ENCODE data around the gene GNAI1. TPM values are rescaled to one million over a fixed set of nuclear protein-coding genes. Genes with fewer than 3 reads are reported as not detected.

GNAI1 gene
- total RNA-seq, 1 donor from 2014 or later, result 13.7 TPM

DNA sequence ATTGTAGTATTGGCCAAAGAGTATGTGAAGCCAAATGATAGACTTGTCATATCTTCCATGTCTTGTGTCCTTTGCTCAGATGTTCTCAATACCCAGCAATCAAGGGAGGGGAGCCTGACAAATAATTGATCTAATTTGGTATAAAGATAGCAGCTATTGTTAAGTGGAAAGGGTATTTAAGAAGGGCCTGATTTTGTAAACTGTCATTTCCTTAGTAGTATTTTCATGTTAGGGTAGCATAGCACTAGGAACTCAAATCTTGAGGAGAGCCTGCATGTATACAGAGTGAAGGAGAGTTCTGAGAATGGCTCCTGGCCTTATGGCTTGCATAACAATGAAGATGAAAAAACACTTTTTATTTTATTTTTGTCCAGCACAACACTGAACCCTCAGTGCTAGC lies 53.1 kb downstream of the GNAI1 start:
- DNase-seq (no peak), ATAC-seq (no peak)
- intact Hi-C loops (cut with micrococcal nuclease), result no loop called here

DNA sequence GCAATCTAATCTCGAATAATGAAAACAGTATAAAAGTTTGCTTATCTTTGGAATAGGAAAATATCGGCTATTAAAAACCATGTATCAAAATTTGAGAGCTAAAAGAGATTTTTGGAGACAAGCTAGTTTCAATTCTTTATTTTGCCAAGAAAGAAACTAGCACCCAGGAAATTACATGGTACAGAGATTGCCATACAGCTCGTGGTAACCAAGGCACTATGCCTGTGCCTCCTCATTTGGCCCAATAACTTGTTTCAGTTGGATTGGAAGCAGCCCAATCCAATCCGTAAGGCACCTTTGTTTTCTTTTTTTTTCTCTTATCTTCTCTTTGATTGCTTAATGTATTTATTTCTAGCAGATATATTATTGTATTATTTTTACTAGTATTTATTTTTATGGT lies 55.0 kb downstream of the GNAI1 start:
- intact Hi-C loops (cut with micrococcal nuclease), result no loop called here
- ATAC-seq (no peak), DNase-seq (no peak)

DNA sequence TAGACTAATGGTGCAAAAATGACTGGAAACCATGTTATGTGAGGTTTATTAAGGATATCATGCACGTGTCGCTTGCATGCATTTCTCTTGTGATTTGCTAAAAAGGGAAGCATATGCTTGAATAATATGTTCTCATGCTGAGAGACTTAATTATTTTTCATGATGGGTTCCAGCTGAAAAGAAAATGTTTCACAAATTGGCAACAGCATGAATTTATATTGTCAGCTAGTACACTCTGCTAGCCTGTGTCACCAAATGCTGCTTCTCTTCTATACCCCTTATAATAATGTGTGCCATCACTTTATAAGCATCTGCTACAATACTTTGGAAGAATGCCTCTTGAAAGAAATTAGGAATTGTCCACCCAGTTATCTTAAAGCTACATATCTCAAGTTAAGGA lies 63.0 kb downstream of the GNAI1 start:
- intact Hi-C loops (cut with micrococcal nuclease), result no loop called here
- no peak for ATAC-seq
- DNase-seq, result no peak

DNA sequence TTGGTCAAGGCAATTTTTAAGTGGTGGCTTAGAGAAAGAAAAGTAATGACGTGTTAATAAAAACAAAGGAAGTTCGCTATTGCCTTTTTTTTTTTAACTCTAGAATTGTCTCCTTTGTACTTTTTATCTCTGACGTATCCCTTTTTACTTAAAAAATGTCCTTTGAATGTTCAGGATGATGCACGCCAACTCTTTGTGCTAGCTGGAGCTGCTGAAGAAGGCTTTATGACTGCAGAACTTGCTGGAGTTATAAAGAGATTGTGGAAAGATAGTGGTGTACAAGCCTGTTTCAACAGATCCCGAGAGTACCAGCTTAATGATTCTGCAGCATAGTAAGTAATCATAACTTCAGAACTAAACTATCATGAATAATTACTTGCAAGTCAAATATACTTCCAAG lies 64.4 kb downstream of the GNAI1 start:
- DNase-seq (no peak), ATAC-seq (no peak)
- intact Hi-C loops (cut with micrococcal nuclease), result no loop called here

DNA sequence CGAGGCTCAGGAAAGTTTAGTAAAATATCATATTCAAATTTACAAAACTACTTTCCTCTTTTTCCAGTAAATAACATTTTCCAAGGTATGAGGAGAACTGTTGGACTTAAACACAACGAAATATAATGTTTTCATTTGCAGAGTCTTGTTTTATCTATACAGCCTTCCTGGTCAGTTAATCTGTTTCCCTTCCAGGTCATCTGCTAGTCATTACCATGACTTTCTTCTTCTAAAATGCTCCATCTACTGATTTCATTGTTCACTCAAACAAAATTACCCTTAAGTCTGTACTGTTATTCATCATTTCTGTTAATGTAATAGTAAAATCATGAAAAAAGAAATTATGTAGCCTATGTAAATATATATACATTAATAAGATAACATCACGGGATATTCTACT lies 69.8 kb downstream of the GNAI1 start:
- no peak for DNase-seq
- ATAC-seq, result no peak
- intact Hi-C loops (cut with micrococcal nuclease), result no loop called here

DNA sequence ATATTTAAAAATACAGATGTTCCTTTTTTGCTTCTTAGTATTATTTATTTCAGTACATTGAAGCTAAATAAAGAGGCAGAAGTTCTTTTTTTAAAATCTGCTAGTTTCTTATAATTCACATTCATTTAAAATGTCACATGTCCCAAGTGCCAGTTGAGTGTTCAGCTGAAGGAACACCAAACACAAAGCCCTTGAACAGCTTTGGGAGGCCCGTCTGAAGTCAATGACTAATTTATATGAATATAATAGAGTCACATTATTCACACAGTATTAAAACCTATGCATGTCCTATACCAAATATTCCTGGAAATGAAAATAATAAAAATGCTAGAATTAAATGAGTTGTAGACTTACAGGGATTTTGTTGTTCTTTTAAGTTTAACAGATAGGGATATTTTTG lies 70.3 kb downstream of the GNAI1 start:
- intact Hi-C loops (cut with micrococcal nuclease), result no loop called here
- ATAC-seq (no peak), DNase-seq (no peak)

DNA sequence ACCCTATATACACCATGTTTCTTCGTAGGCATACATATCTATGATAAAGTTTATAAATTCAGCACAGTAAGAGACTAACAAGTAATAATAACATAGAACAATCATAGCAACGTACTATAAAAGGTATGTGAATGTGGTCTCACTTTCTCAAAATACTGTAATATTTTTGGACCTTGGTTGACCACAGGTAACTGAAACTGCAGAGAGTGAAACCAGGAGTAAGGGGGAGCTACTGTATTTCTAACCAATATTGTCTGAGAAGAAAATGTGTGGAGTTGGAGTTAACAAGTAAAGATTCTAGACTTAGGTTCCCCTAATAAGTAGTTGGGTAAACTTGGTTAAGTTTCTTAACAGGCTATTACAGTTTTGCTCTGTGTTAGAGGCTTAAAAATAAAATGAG lies 72.1 kb downstream of the GNAI1 start:
- no peak for ATAC-seq
- DNase-seq, result no peak
- intact Hi-C loops (cut with micrococcal nuclease), result no loop called here

DNA sequence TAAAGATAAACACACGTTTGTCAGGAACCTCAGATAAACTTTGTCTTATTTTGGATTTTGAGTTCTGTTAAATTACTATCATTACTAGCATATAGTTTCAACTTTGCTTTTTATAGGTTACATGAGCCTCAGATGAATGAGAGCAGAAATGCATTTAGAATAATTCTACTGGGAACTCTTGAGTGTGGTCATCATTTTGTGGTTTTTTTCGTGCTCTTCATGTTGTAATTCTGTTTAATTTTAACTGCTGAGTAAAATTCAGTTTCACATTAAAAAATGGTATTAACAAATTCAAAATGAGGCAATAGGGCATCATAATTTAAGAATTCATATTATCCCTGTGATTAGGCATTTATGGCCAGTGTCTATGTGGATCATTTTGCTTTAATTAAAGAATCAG lies 72.9 kb downstream of the GNAI1 start:
- intact Hi-C loops (cut with micrococcal nuclease), result no loop called here
- DNase-seq (no peak), ATAC-seq (no peak)

DNA sequence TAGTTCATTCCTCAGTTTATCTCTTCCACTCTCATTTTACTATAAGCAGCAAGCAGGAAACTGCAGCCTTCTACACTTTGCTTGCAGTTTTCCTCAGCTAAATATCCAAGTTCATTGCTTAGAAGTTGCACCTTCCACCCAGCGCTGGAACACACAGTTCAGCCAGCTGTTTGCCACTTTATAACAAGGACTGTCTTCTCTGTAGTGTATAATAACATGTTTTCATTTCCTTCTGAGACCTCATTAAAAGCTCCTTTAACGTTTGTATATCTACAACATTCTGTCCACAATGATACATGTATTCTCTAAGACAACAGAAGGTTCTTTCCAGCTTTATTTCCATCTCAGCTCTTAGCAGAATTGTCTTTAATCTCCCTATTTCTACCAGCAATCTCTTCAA lies 74.1 kb downstream of the GNAI1 start:
- intact Hi-C loops (cut with micrococcal nuclease), result no loop called here
- ATAC-seq (no peak), DNase-seq (no peak)

DNA sequence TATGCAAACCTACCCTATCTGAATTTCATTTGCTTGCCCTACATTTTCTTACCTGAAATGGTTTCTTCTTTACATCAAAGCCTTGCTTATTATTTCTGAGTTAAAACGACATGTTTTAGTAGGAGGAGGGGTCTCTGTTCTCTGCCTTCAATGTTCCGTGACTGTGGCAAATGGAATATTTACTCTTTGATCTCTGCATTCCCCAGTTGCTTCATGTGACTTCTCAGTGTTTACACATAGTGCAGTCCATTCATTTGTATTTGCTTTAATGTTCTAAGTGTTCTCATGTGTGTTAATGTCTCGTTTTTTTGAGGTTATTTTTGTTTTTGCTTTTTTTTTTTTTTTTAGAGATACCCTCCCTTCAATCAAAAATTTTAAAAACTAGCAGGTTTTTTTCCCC lies 75.8 kb downstream of the GNAI1 start:
- ATAC-seq (no peak), DNase-seq (no peak)
- intact Hi-C loops (cut with micrococcal nuclease), result no loop called here

DNA sequence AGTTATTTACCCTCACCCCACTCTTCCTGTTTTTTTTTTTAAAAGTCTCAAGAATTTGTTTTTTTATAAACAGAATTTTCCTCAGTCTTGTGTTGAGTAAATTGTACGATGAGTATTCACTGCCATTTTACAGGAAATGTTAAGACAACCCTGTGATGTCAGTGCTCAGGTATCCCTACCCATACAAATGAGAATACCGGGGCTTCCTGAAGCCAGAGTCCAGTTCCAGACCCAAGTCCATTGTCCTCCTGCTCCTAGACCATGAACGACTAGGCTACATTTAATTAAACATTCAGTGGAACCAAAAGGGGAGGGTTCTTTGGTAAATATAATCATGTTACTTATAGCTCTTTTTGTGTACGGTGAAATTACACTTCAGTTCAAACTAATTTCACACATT lies 79.2 kb downstream of the GNAI1 start:
- intact Hi-C loops (cut with micrococcal nuclease), result no loop called here
- no peak for ATAC-seq
- DNase-seq, result no peak

DNA sequence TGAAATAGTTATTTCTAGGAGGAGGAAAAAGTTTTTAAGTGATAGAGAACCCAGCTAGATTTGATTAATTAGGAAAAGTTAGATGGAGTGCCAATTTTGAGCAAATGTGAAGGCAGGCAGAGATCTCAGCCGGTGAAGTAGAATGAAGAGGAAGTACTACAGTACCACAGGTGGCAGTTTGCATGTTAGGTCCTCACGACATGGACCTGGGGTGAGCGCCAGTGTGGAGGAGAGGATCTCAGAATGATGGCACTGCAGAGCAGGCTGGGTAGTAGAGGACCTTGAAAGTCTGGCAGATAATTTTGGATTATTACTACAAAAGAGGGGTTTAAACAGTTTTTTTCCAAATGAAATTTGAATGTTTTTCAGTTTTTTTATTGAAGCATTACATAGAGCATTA lies 81.1 kb downstream of the GNAI1 start:
- intact Hi-C loops (cut with micrococcal nuclease), result no loop called here
- no peak for DNase-seq
- no peak for ATAC-seq

DNA sequence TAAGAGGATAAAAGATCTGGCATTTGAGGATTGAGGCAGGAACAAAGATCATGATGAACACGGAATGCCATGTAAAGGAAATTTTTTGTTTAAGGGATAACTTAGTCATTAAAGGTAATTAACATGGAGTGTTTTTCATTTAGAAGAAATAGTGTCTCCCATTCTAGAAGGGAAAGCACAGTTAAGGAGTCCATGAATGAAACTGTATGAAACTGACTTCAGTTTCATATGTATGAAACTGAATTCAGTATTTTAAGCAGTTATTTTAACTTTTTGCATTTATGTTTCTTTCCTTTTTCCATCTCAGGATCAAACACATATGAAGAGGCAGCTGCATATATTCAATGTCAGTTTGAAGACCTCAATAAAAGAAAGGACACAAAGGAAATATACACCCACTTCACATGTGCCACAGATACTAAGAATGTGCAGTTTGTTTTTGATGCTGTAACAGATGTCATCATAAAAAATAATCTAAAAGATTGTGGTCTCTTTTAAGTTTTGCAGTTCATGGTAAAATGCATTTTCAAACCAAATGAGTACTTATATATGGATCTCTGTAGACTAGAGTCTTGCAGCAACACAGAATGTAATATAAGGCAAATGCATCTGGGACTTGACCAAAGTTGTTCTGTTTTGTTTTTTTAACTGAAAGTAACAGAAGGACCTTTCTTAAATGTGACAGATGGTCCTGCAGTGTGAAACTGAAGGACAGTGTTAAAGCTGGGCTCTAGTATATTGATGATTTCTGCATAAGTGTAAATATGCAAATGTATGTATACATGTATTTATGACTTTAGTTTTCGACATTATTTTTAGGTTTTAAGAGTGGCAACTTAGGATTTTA lies 82.6 kb downstream of the GNAI1 start:
- intact Hi-C loops (cut with micrococcal nuclease), result no loop called here
- ATAC-seq, result no peak
- no peak for DNase-seq

DNA sequence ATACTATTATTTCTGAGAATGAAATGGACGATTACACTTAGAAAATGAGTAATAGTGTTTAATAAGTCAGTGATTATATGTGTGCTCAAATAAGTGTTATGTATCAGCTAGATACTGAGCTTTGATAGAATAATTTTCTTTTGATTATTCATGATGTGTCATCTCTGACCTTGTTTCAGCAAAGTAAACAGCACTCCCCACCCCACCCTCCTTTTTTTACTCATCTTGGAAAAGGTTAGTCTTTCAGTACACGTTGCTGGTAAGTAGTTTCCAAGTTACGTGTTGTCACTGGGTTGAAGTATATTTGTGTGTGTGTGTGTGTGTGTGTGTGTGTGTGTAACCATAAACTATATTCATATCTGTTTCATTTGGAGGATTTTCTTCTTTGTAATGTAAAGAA lies 84.1 kb downstream of the GNAI1 start:
- intact Hi-C loops (cut with micrococcal nuclease), result no loop called here
- ATAC-seq (no peak), DNase-seq (no peak)

DNA sequence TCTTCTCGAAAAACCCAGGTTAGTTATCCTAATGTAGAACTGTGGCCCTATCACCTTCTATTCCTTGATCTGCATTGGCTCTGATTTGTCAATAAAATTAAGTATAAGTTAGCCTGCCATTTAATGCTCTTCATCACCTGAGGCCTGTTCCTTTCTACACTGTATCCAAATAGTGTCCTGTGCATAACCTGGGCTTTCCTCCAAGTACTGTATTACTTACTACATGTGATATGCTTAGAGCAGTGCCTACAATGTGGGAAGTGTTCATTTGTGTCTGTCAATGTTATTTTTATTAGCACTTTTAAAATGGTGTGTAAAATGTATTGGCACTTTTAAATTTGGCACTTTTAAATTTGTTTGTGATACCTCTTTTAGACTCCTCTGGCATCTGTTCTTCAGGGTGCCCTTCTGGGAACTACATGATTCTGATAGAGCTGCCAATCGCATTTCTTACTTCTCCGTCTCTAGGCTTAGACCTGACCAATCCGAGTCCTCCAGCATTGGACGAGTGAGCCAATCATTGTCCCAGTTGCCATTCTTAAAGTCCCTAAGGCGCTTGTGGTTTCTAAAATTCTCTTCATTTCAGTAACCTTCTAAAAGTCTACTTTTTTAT lies 85.5 kb downstream of the GNAI1 start:
- ATAC-seq, result peak; percentile 77
- DNase-seq, result no peak
- intact Hi-C loops (cut with micrococcal nuclease), result no loop called here

DNA sequence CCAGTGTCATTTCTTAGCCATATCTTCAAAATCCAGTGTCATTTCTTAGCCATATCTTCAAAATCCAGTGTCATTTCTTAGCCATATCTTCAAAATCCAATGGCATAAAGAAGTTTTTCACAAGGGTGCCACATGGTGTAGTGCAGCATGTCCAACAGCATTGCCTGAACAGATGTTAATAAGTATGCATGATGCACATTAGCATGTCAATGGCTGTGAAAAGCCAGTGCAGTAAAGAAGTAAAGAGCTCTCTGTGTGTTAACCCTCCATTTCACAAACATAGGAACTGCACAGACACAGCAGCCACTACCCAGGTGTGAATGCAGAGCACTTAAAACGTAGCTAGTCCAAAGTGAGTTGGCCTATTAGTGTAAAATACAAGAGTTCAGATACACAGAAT lies 89.8 kb downstream of the GNAI1 start:
- ATAC-seq, result no peak
- intact Hi-C loops (cut with micrococcal nuclease), result no loop called here
- no peak for DNase-seq

DNA sequence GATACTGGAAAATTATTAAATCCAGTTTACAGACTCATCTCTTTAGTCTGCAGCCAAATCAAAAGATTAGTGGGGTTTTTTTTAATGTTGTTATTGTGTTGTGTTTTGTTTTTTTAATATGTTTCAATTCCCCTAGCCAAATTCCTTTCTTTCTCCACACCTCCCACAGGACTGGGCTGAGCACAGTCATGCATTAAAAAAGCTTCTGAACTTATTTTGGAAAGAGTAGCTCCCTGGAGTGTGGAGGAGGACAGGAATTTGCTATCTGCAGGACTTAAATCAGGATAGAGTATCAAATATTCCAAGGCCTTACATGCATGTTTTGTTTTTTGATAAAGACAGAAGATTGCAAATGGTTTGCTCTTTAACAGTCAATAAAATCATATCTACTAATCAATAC lies 90.7 kb downstream of the GNAI1 start:
- intact Hi-C loops (cut with micrococcal nuclease), result no loop called here
- ATAC-seq, result peak; percentile 55
- DNase-seq, result no peak

DNA sequence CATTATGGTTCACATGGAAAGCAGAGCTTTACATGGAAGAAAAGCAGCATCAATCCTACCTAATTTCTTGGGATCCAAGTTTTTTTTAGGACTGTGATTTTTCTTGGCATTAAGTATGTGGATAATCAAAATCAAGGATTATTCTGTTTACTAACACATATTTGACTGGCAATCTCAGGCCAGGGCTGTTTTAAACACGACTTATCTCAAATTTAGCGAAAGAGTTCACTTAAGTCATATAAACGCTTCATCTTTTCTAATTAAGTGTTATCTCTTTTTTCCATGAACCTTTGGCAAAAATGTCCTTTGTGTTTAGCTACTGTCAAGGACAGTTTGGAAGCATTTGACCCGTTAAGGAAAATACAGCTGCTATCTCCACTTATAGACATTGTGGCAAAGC lies 92.0 kb downstream of the GNAI1 start:
- DNase-seq, result no peak
- no peak for ATAC-seq
- intact Hi-C loops (cut with micrococcal nuclease), result no loop called here

DNA sequence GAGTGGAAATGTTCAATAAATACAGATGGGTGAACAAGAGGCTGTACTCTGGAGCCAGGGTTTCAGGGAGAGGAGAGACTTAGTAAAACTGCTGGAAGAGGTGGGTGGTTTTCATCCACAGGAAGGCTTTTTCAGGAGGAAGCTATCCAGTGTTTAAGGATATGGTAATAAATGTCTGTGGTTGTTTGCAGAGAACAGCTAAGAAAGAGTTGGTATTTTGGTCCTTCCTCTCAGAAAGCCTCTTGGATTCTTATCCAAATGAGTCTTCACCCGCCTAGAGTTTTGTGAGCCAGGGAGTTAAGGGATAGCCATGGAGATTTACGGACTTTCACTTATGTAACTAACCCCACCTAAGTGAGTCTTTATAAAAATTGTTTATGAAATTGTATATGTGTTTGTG lies 95.7 kb downstream of the GNAI1 start:
- DNase-seq, result no peak
- intact Hi-C loops (cut with micrococcal nuclease), result no loop called here
- no peak for ATAC-seq

DNA sequence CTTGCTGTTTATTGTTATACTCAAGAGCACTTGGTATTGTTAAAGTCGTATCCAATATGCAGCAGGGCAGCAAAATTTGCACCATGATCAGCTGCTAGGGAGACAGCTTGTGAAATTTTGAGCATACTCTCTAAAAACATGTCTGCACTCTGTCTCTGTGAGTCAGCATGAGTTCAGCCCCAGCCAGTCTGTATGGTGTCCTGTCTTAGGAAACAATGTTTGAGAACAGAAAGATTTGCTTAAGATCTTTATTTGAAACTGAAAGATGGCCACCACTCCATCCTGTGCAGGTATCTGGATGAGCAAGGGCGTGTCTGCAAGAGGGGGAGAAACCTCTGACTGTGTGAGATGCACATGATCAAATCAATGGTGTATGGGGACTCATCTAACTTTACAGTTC lies 97.1 kb downstream of the GNAI1 start:
- no peak for ATAC-seq
- intact Hi-C loops (cut with micrococcal nuclease), result no loop called here
- DNase-seq, result no peak

DNA sequence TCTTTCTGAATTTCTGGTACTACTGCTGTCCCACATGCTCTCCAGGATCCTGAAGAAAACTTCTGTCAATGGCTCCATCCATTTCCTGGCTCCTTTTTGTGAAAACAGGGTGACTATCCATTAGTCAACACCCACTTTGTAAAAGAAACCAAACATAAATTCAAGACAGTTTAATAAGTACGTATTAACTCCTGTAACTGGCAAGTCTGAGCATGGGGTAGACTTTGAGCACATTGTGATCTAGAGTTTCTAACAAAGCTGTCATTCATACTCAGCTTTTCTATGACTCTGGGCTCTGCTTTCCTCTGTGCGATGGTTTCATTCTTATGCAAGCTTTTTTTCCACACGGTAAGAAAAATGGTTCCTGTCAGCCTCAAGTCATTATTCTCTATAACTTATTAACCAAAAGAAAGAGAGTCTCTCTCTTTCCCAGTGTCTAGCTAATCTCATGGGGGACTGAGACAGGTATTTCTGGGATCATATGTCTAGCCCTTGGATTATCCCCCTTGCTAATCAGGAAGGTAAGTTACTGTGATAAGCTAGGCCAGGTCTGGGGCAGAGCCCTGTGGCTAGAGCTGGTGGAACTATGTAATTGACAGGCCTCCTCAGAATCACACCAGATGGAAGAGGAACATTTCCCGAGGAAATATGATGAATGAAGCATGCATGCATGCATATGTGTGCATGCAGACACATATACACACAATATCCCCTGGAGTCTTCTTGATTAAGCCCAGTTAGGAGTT lies 98.5 kb downstream of the GNAI1 start:
- DNase-seq (no peak), ATAC-seq (no peak)
- intact Hi-C loops (cut with micrococcal nuclease), result no loop called here

Measured in left ventricle myocardium superior (tissue), 1 donor.